Liver (tissue), 9 donors: ENCODE data around the gene CEACAM18. TPM values are rescaled to one million over a fixed set of nuclear protein-coding genes. Genes with fewer than 3 reads are reported as not detected.
A peak's percentile ranks its signal among the peaks of the same experiment; 100 is the strongest.

Source experiments
- DNase-seq: peaks from one replicate; pipeline ENCODE4 v3.0.0-alpha.2; 2017; ENCODE audit warnings: low spot score
- H3K27ac ChIP-seq, 2 donors: one replicate each; pipeline ENCODE4 v1.7.0; 2013; ENCODE audit warnings: inconsistent platforms in 2 of 2, low read length in 2 of 2, control low read depth in 1 of 2, low read depth in 1 of 2, mild to moderate bottlenecking in 1 of 2
- H3K27me3 ChIP-seq, 4 donors: one replicate each; pipeline versions ENCODE4 v1.6.1 to v1.7.0; 2013; ENCODE audit warnings: low read length in 3 of 4, inconsistent platforms in 1 of 4, mild to moderate bottlenecking in 1 of 4, moderate library complexity in 1 of 4; ENCODE audit not compliant: control insufficient read depth in 4 of 4, insufficient read depth in 4 of 4
- H3K36me3 ChIP-seq, 4 donors: one replicate each; pipeline versions ENCODE4 v1.6.1 to v1.7.0; 2013; ENCODE audit warnings: low read length in 3 of 4, mild to moderate bottlenecking in 3 of 4, low read depth in 1 of 4, moderate library complexity in 1 of 4; ENCODE audit not compliant: control insufficient read depth in 4 of 4, insufficient read depth in 3 of 4
- H3K4me1 ChIP-seq, 4 donors: one replicate each; pipeline versions ENCODE4 v1.6.1 to v1.7.0; 2013; ENCODE audit warnings: low read length in 3 of 4, mild to moderate bottlenecking in 3 of 4, moderate library complexity in 1 of 4; ENCODE audit not compliant: control insufficient read depth in 4 of 4, insufficient read depth in 4 of 4
- H3K4me3 ChIP-seq, 3 donors: one replicate each; pipeline versions ENCODE4 v1.6.1 to v1.7.0; 2013; ENCODE audit warnings: low read length in 3 of 3, control low read depth in 1 of 3, low read depth in 1 of 3, mild to moderate bottlenecking in 1 of 3
- H3K9ac ChIP-seq, 2 donors: one replicate each; pipeline ENCODE4 v1.7.0; 2013; ENCODE audit warnings: low read length in 2 of 2, mild to moderate bottlenecking in 2 of 2, moderate library complexity in 2 of 2, control low read depth in 1 of 2, low read depth in 1 of 2
- H3K9me3 ChIP-seq, 4 donors: one replicate each; pipeline versions ENCODE4 v1.6.1 to v1.7.0; 2013; ENCODE audit warnings: low read length in 3 of 4; ENCODE audit not compliant: control insufficient read depth in 4 of 4
- EGR1 ChIP-seq, 2 donors: IDR thresholded peaks; 2 replicates each; pipeline ENCODE4 v1.6.1; 2016 to 2018; ENCODE audit warnings: antibody characterized with exemption in 2 of 2, low read depth in 2 of 2
- FOXA1 ChIP-seq: IDR thresholded peaks from 2 replicates; pipeline ENCODE4 v1.6.1; 2016; ENCODE audit warnings: antibody characterized with exemption
- FOXA2 ChIP-seq: IDR thresholded peaks from 2 replicates; pipeline ENCODE4 v1.6.1; 2016; ENCODE audit warnings: antibody characterized with exemption
- GABPA ChIP-seq, 2 donors: IDR thresholded peaks in 1 of 2; conservative IDR thresholded peaks in 1 of 2; 2 replicates each; pipeline ENCODE4 v1.6.1; 2016; ENCODE audit warnings: antibody characterized with exemption in 2 of 2, mild to moderate bottlenecking in 1 of 2, moderate library complexity in 1 of 2
- HNF4A ChIP-seq, 2 donors: conservative IDR thresholded peaks; 2 replicates each; pipeline ENCODE4 v1.6.1; 2016; ENCODE audit warnings: antibody characterized with exemption in 2 of 2, mild to moderate bottlenecking in 2 of 2
- HNF4G ChIP-seq: IDR thresholded peaks from 2 replicates; pipeline ENCODE4 v1.6.1; 2016; ENCODE audit warnings: antibody characterized with exemption
- JUND ChIP-seq, 2 donors: IDR thresholded peaks; 2 replicates each; pipeline ENCODE4 v1.6.1; 2016; ENCODE audit warnings: antibody characterized with exemption in 2 of 2
- RAD21 ChIP-seq, 2 donors: IDR thresholded peaks; 2 replicates each; pipeline ENCODE4 v1.6.1; 2016; ENCODE audit warnings: antibody characterized with exemption in 2 of 2, mild to moderate bottlenecking in 2 of 2
- RXRA ChIP-seq, 2 donors: IDR thresholded peaks; 2 replicates each; pipeline ENCODE4 v1.6.1; 2017 to 2018; ENCODE audit warnings: antibody characterized with exemption in 2 of 2, mild to moderate bottlenecking in 1 of 2
- SP1 ChIP-seq: IDR thresholded peaks from 2 replicates; pipeline ENCODE4 v1.6.1; 2018; ENCODE audit warnings: antibody characterized with exemption, mild to moderate bottlenecking
- TAF1 ChIP-seq: conservative IDR thresholded peaks from 2 replicates; pipeline ENCODE4 v1.6.1; 2016; ENCODE audit warnings: antibody characterized with exemption, mild to moderate bottlenecking
- YY1 ChIP-seq: IDR thresholded peaks from 2 replicates; pipeline ENCODE4 v1.6.1; 2016; ENCODE audit warnings: antibody characterized with exemption, mild to moderate bottlenecking
- WGBS: extraction: QIAGEN DNeasy Blood & Tissue Kit; methylation state at CpG from one replicate; pipeline ENCODE4 v1.1.7; 2013; 5-methylcytosine and 5-hydroxymethylcytosine counted together
- polyA plus RNA-seq, 2 donors: library from polyadenylated mRNA; stranded (reverse) in 1 of 2; unstranded in 1 of 2; fragments of 200-250 nt in 1 of 2; fragments of >200 nt in 1 of 2; fragmentation: Nextera tagmentation in 1 of 2; extraction: Ambion mirVana in 1 of 2; gene quantifications; one replicate each; pipeline versions ENCODE4 v1.2.1 to v1.2.3, GENCODE V29; 2013 to 2015
- total RNA-seq, 2 donors: library from RNA; depleted of rRNA; stranded (reverse); fragments of >200 nt; gene quantifications; one replicate each; pipeline ENCODE4 v1.2.3, GENCODE V29; 2014
- TF ChIP-seq, protein P1 (sequence below): IDR thresholded peaks from 2 replicates; pipeline ENCODE4 v1.6.1; 2016; ENCODE audit warnings: antibody characterized with exemption
- TF ChIP-seq, protein P2 (sequence below): IDR thresholded peaks from 2 replicates; pipeline ENCODE4 v1.6.1; 2016; ENCODE audit warnings: antibody characterized with exemption
- TF ChIP-seq, protein P3 (sequence below): fragments of 150-350 bp; IDR thresholded peaks from 2 replicates; pipeline ENCODE4 v1.5.1; 2017; ENCODE audit warnings: improper control_type of control experiment, low read depth, low read length; ENCODE audit not compliant: missing input control
- TF ChIP-seq, protein P4 (sequence below): IDR thresholded peaks from 2 replicates; pipeline ENCODE4 v1.6.1; 2016; ENCODE audit warnings: antibody characterized with exemption, mild to moderate bottlenecking
- donor health status: healthy.
- donor health status: healthy.
- donor health status: healthy.
- donor health status: healthy.
- donor health status: healthy.

The CEACAM18 gene
- total and polyA plus RNA-seq, 4 donors: not detected

DNA sequence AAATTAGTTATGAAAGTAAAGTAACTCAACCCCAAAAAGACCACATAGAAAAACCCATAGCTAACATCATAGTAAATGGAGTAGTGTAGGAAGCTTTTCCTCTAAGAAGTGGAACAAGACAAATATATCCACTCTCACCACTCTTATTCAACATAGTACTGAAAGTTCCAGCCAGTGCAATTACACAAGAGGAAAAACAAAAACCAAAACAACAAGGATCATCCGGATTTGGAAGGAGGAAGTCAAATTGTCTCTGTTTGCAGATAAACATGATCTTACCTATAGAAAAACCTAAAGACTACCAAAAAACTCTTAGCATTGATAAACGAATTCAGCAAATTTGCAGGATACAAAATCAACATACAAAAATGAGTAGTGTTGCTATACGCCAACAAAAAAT lies 11.6 kb upstream of the CEACAM18 start:
- no peaks in the 10 kb centered on the region for H3K27me3 ChIP-seq
- H3K27ac ChIP-seq: no peak overlapping the region
- TF ChIP-seq, protein P1, sequence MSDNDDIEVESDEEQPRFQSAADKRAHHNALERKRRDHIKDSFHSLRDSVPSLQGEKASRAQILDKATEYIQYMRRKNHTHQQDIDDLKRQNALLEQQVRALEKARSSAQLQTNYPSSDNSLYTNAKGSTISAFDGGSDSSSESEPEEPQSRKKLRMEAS: no peak
- no peak for TF ChIP-seq FOXA1
- TF ChIP-seq, protein P2, sequence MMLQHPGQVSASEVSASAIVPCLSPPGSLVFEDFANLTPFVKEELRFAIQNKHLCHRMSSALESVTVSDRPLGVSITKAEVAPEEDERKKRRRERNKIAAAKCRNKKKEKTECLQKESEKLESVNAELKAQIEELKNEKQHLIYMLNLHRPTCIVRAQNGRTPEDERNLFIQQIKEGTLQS: no peak
- no peak for TF ChIP-seq JUND (IDR thresholded peaks at IDR 0.05)
- no peak for TF ChIP-seq RXRA (IDR thresholded peaks at IDR 0.05)
- TF ChIP-seq TAF1: no peak
- TF ChIP-seq HNF4G: no peak
- no peak for DNase-seq
- no peaks in the 10 kb centered on the region for H3K36me3 ChIP-seq
- 43% methylated on average over 3 of the region's 3 CpGs for WGBS
- H3K9me3 ChIP-seq: no peaks in the 10 kb centered on the region
- H3K9ac ChIP-seq: no peak overlapping the region
- no peak overlapping the region for H3K4me3 ChIP-seq
- peaks cover 0 to 7% (median 0%) of the 10 kb centered on the region in 4 donors for H3K4me1 ChIP-seq

DNA sequence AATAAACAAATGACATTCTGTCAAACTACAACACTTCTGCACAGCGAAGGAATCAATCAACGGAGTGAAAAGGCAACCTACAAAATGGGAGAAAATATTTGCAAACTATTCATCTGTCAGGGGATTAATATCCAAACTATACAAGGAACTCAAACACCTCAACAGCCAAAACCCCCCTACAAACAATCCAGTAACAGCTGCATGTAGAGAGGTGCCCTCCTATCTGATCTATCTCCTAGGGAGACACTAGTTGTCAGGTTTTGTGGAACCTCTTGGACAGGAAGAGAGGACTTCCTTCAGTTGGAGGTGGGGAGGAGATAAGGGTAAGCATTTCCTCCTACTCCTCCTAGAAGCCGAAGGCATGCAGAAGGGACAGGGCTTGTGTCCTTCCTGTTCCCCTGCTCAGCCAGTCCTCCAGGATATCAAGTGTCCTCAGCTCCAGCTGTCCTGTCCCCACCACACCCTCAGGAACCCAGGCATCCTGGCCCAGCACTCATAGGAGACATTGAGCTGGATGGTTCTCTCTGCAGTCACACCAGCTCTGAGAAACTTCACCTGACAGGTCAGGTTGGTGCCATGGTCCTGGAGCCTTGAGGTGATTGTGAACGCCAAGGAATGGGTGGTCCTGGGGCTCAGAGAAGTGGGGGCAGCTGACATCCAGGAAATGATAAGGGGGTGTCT lies 10.3 kb upstream of the CEACAM18 start:
- WGBS: 54% methylated on average over 4 of the region's 4 CpGs
- H3K27ac ChIP-seq: no peak overlapping the region
- DNase-seq: no peak
- TF ChIP-seq, protein P3, sequence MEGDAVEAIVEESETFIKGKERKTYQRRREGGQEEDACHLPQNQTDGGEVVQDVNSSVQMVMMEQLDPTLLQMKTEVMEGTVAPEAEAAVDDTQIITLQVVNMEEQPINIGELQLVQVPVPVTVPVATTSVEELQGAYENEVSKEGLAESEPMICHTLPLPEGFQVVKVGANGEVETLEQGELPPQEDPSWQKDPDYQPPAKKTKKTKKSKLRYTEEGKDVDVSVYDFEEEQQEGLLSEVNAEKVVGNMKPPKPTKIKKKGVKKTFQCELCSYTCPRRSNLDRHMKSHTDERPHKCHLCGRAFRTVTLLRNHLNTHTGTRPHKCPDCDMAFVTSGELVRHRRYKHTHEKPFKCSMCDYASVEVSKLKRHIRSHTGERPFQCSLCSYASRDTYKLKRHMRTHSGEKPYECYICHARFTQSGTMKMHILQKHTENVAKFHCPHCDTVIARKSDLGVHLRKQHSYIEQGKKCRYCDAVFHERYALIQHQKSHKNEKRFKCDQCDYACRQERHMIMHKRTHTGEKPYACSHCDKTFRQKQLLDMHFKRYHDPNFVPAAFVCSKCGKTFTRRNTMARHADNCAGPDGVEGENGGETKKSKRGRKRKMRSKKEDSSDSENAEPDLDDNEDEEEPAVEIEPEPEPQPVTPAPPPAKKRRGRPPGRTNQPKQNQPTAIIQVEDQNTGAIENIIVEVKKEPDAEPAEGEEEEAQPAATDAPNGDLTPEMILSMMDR: no peak
- no peak for TF ChIP-seq SP1
- TF ChIP-seq, protein P2: no peak
- no peak for TF ChIP-seq YY1
- TF ChIP-seq TAF1: no peak
- no peak for TF ChIP-seq FOXA1
- no peak overlapping the region for H3K9ac ChIP-seq
- no peaks in the 10 kb centered on the region for H3K4me1 ChIP-seq
- H3K4me3 ChIP-seq: no peak overlapping the region
- H3K36me3 ChIP-seq: no peaks in the 10 kb centered on the region
- no peaks in the 10 kb centered on the region for H3K27me3 ChIP-seq
- no peaks in the 10 kb centered on the region for H3K9me3 ChIP-seq

DNA sequence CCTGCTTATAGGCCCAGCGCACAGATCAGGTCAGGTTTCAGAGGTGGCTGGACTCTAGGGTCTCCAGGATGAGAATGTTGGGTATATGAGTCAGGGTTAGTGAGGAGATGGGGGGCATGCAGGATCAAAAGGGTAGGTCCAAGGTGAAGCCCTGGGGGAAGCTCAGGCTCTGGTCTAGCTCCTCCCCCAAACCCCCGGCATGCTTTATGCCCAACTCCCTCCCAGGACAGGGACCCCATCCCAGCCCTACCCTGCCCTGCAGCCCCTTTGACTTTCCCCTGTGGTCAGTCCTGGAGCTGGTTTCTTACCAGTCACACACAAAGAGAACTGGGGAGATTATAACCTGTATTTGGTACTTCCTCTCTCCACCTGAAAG lies 9.8 kb upstream of the CEACAM18 start:
- Histone ChIP-seq H3K4me3 (no peak overlapping the region), H3K9me3 (no peaks in the 10 kb centered on the region), H3K27me3 (no peaks in the 10 kb centered on the region), H3K36me3 (no peaks in the 10 kb centered on the region), H3K9ac (no peak overlapping the region), H3K4me1 (no peaks in the 10 kb centered on the region), H3K27ac (no peak overlapping the region)
- 58% methylated on average over 2 of the region's 2 CpGs for WGBS
- DNase-seq: peak; percentile 9
- TF ChIP-seq, protein P2: no peak
- TF ChIP-seq FOXA1 (no peak), HNF4A (conservative IDR thresholded peaks at IDR 0.05) (no peak), TAF1 (no peak), RAD21 (IDR thresholded peaks at IDR 0.05) (no peak), EGR1 (IDR thresholded peaks at IDR 0.05; ENCODE audit: low read depth in 2 of 2) (no peak), GABPA (IDR thresholded peaks at IDR 0.05 in 1 of 2, conservative IDR thresholded peaks at IDR 0.05 in 1 of 2) (no peak), RXRA (IDR thresholded peaks at IDR 0.05) (no peak), JUND (IDR thresholded peaks at IDR 0.05) (no peak), HNF4G (no peak), SP1 (no peak), FOXA2 (no peak)
- TF ChIP-seq, protein P4, sequence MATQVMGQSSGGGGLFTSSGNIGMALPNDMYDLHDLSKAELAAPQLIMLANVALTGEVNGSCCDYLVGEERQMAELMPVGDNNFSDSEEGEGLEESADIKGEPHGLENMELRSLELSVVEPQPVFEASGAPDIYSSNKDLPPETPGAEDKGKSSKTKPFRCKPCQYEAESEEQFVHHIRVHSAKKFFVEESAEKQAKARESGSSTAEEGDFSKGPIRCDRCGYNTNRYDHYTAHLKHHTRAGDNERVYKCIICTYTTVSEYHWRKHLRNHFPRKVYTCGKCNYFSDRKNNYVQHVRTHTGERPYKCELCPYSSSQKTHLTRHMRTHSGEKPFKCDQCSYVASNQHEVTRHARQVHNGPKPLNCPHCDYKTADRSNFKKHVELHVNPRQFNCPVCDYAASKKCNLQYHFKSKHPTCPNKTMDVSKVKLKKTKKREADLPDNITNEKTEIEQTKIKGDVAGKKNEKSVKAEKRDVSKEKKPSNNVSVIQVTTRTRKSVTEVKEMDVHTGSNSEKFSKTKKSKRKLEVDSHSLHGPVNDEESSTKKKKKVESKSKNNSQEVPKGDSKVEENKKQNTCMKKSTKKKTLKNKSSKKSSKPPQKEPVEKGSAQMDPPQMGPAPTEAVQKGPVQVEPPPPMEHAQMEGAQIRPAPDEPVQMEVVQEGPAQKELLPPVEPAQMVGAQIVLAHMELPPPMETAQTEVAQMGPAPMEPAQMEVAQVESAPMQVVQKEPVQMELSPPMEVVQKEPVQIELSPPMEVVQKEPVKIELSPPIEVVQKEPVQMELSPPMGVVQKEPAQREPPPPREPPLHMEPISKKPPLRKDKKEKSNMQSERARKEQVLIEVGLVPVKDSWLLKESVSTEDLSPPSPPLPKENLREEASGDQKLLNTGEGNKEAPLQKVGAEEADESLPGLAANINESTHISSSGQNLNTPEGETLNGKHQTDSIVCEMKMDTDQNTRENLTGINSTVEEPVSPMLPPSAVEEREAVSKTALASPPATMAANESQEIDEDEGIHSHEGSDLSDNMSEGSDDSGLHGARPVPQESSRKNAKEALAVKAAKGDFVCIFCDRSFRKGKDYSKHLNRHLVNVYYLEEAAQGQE: no peak
- TF ChIP-seq, protein P3: no peak
- TF ChIP-seq, protein P1: no peak
